Ovary (tissue), 3 donors: Measurements from ENCODE around the gene FBXO9.

Experiments
- CTCF ChIP-seq, 3 donors: fragments of 450-650 bp in 2 of 3; fragments of 200-600 bp in 1 of 3; IDR thresholded peaks; one replicate each; pipeline versions ENCODE4 v1.5.1 to v1.8.0; 2016 to 2022; ENCODE audit warnings: antibody characterized with exemption in 3 of 3, mild to moderate bottlenecking in 1 of 3
- POLR2A ChIP-seq: fragments of 450-650 bp; IDR thresholded peaks from one replicate; pipeline ENCODE4 v1.6.1; 2017; ENCODE audit warnings: antibody characterized with exemption, mild to moderate bottlenecking, moderate library complexity
- donor health status: DM: no; HTN: no; CAD: no.

- TF ChIP-seq CTCF (IDR thresholded peaks at IDR 0.05), result no peak
- no peak for TF ChIP-seq POLR2A
Observed at GRCh38 chr6:53048431-53049195, 16.6 kb upstream of the FBXO9 start.
